T-helper 22 cell (primary cell): ENCODE results near the gene MKLN1.

Source experiments
- DNase-seq: peaks from one replicate; pipeline ENCODE4 v3.0.0-alpha.2; 2020; ENCODE audit warnings: low read depth

The MKLN1 gene

DNA sequence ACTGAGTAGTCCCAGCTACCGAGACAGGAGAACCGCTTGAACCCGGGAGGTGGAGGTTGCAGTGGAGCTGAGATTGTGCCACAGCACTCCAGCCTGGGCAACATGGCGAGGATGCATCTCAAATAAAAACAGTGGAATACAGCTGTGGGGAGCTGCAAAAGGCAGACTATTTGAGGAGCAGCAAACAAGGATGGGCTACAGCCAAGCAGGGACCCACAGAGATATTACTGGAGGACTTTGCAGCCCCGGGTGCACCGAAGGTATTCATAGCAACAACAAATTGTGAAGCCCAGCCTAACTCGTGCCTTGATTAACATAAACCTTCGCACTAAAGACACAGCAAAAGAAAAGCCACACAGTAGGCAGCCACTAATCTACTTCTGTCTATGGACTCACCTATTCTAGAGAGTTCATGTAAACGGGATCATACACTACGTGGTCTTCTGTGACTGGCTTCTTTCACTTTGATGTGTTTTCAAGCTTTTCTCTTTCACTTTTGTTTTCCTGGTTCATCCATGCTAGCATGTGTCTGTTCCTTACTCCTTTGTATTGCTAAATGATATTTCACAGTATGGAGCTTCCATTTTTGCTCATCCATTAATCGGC is 194.8 kb downstream of the MKLN1 start:
- DNase-seq: no peak

DNA sequence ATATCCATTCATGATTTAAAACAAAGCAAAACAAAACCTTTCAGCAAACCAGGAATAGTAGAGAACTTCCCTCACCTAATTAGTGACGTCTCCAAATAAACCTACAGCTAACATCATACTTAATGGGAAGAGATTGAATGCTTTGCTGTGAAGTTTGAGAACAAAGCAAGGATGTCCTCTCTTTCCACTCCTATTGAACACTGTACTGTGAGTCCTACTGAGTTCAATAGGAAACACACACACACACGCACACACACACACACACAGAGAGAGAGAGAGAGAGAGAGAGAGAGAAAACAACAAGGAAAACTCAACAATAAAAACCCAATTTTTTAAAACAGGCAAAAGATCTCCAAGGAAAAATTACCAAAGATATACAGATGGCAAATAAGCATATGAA is 196.4 kb downstream of the MKLN1 start:
- no peak for DNase-seq

- no peak for DNase-seq
These were observed 197.0 kb downstream of the MKLN1 start for GRCh38 chr7:131524703-131525102.

GRCh38 chr7:131525820-131526219 is 198.1 kb downstream of the MKLN1 start:
- no peak for DNase-seq

DNA sequence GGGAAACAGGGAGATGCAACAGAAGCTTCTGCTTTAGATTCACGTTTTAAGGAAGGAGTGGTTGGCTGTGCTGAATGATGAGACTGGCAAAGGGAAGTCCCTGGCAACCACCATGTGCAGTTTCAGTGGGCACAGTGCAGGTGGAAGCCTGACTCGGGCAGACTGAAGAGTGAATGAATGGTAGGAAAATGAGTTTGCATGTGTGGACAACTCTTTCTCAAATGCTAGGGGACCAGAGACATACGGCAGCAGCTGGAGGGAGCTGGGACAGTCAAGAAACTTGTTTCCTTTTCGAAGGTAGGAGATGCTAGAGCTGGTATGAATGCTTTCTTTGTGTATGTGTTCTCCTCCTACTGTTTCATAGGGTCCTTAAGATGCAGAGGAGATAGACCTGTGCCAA is 199.8 kb downstream of the MKLN1 start:
- DNase-seq: no peak

DNA sequence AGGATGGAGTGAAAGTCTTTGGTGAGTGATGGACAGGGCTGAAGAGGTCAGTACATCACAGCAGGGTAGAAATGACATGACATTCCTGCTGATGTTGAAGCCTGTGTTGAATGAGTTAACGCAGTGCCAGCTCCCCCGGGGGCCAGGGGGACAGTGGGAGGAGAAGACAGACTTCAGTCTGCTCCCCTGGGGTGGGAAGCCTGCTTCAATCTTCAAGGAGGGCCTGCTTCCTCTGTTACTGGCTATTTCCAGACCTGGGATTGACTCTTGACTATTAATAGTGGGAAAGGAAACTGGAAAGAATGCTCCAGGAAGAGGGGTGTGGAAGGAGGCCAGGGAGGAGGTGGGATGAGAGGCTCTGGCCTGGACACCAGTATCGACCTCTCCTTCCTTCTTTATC is 201.5 kb downstream of the MKLN1 start:
- DNase-seq: no peak

- DNase-seq: no peak
These were observed 201.9 kb downstream of the MKLN1 start for GRCh38 chr7:131529617-131530016.

GRCh38 chr7:131530137-131530536 is 202.5 kb downstream of the MKLN1 start:
- DNase-seq: no peak

DNA sequence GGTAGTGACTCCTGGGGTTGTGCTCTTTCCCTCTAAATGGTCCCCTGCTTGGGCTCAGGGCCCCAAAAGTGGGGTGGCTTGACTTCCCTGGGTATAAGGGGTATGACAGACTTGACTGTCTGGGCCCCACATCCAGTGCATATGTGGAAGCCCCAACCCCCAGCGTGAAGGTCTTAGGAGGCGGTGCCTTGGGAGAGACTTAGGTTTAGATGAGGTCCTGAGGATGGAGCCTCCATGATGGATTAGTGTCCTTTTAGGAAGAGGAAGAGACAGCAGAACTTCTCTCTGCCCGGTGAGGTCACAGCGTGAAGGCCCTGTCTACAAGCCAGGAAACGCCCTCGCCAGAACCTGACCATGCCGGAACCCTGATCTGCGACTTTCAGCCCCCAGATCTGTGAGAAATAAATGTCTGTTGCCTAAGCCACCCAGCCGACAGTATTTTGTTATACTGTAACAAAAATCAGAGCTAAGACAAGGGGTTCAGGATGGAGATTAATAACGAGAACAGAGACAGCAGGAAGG is 205.0 kb downstream of the MKLN1 start:
- DNase-seq: no peak

GRCh38 chr7:131533151-131533559 is 205.5 kb downstream of the MKLN1 start:
- no peak for DNase-seq

DNA sequence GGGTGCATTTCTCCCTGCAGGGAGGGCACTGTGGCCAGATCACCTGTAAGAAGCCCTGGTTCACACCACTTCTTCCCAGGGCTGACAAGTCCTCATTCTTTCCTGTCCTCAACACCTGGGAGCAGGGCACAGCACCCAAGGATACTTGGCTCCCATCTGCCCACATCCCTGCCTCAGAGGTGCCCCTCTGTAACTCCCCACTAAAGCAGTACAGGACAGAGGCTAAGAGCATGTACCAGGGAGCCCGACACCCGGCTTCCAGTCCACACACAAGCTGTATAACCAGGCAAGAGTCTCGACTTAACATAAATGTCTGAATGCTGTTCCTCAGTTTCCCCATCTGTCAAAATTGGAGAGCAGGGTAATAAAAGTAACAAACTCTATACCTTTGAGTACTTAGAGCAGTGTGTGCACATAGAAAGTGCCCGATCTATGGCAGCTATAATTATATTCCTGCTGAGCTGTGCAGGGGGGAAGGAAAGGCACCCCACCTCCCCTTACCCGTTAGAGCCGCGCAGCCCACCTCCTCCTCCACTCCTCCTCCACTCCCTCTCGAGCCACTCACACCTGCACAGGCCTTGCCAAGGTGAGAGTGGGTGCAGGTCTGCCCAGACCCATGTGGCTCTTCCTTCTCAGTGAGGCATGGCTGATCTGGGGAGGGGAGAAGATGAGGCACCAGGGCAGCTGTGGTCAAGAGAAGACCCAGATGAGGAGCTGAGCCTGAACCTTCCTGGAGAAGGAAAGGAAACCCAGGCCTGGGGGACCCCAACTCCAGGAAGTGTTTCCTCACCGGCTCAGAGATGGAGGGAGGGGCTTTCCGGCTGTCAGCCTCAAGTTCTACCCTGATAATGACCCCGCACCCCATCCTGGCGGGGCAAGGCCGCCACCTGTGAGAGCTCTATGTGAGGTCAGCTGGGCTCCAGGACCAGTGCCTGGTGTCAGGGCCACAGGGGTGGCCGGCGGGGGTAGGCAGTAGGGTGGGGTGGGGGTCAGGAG is 206.2 kb downstream of the MKLN1 start:
- DNase-seq: no peak

- no peak for DNase-seq
These were observed 208.7 kb downstream of the MKLN1 start for GRCh38 chr7:131536361-131536849.

- DNase-seq: no peak
These were observed 209.9 kb downstream of the MKLN1 start for GRCh38 chr7:131537571-131537978.

GRCh38 chr7:131538071-131538812 is 210.6 kb downstream of the MKLN1 start:
- DNase-seq: no peak

DNA sequence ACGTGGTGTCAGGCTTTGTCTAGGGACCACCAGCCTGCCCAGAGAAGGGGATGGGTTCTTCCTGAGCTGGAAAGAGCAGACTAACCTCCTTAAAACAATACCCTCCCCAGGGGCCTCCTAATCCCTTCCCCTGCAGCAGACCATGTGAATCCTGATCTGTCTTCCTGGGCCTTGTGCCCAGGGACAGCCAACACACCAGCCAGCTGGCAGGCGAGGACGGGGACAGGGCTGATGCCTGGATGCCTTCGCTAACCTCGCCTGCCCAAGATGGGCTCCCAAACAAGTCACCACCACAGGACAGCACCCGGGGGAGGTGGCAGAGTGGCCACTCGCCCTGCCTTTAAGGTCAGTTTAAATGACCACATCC is 211.1 kb downstream of the MKLN1 start:
- no peak for DNase-seq

- no peak for DNase-seq
These were observed 213.0 kb downstream of the MKLN1 start for GRCh38 chr7:131540491-131541162.

DNA sequence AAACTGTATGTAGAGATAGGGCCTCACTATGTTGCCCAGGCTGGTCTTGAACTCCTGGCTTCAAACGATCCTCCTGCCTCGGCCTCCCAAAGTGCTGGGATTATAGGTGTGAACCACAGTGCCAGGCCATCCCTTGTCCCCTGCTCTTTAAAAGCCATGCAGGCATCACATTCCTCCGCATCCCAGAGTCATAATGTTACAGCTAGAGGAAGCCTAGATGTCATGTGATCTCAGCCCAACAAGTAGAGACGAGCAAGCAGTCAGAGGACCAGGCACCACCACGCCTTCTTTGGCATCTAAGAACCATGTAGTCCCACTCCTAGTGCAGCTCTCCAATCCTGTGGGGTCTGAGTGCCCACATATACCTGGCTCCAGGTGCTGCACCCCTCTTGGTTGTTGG is 215.6 kb downstream of the MKLN1 start:
- no peak for DNase-seq

GRCh38 chr7:131544021-131544420 is 216.3 kb downstream of the MKLN1 start:
- DNase-seq: no peak

GRCh38 chr7:131544449-131545301 is 217.0 kb downstream of the MKLN1 start:
- DNase-seq: no peak

DNA sequence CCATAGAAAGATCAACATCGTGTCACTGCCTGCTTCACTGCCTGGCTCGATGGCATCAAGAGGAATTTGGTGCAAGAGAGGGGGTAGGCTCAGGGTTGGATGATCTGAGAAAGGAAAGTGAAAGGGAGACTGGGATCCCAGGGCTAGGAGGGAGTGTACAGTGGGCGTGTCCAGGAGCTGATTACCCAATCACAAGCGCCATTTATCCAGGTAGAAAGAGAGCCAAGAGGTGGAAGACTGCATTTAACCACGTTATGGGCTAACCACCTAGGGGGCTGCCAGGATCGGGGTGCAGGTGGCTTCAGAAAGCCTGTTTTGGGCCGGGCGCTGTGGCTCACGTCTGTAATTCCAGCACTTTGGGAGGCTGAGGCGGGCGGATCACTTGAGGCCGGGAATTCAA is 218.4 kb downstream of the MKLN1 start:
- DNase-seq: no peak
